ENCODE data around the gene INSIG1. TPM values are rescaled to one million over a fixed set of nuclear protein-coding genes. Genes with fewer than 3 reads are reported as not detected.
A peak's percentile ranks its signal among the peaks of the same experiment; 100 is the strongest.

The INSIG1 gene
- total RNA-seq, 3 donors from 2014 or later = 46.9 to 58.1 (median 47.9) TPM

DNA sequence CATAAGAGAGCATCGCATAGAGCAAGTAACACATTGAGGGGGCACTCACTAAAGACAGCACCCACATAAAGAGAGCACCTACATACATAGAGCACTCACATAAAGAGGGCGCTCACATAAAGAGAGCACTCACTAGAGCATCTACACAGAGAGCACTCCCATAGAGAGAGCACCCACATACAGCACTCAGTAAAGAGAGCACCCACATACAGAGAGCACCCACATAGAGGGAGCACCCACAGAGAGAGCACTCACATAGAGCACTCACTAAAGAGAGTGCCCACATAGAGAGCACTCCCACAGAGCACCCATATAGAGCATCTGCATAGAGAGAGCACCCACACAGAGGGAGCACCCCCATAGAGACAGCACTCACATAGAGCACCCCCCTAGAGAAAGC lies 47.8 kb downstream of the INSIG1 start:
- ATAC-seq = no peak
- Mint-ChIP-seq H3K9me3 (no peaks in the 10 kb centered on the region), H3K27me3 (ENCODE audit: low read depth) (no peaks in the 10 kb centered on the region), H3K36me3 (ENCODE audit: insufficient read depth) (no peaks in the 10 kb centered on the region), H3K4me1 (ENCODE audit: low read depth) (peaks cover 5% of the 10 kb centered on the region), H3K4me3 (peak overlapping the region; percentile 76)
- no peak for DNase-seq

DNA sequence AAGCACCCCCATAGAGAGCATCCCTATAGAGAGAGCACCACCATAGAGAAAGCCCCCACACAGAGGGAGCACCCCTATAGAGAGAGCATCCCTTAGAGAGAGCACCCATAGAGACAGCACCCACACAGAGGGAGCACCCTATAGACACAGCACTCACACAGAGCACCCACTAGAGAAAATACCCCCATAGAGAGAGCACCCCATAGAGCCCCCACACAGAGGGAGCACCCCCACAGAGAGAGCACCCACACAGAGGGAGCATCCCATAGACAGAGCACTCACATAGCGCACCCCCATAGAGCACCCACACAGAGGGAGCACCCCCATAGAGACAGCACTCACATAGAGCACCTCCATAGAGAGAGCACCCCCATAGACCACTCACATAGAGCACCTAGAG lies 48.6 kb downstream of the INSIG1 start:
- no peak overlapping the region for H3K4me3 Mint-ChIP-seq
- no peaks in the 10 kb centered on the region for H3K9me3 Mint-ChIP-seq
- no peaks in the 10 kb centered on the region for H3K36me3 Mint-ChIP-seq (ENCODE audit: insufficient read depth)

DNA sequence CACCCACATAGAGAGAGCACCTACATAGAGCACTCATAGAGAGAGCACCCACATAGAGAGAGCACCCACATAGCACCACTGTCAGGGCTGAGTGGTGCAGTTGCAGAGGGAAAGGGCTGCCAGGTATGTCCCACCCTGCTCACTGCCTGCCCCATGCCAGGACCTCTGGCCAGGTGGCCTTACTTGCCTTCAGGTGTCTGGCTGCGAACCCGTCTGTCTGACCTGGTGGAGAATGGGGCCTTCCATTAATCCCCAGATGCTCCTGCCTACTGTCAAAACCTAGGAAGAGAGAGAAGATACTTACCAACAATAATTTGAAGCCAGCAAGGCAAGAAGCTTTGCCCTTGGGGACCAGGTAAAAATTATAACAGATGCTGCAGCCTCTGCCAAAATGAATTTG lies 51.1 kb downstream of the INSIG1 start:
- Mint-ChIP-seq H3K4me1 (ENCODE audit: low read depth) (peaks cover 5% of the 10 kb centered on the region), H3K9me3 (no peaks in the 10 kb centered on the region), H3K4me3 (no peak overlapping the region), H3K27me3 (ENCODE audit: low read depth) (peaks cover 5% of the 10 kb centered on the region), H3K36me3 (ENCODE audit: insufficient read depth) (no peaks in the 10 kb centered on the region)
- ATAC-seq (no peak), DNase-seq (no peak)

More for the DNA sequence above, 48.6 kb downstream of the INSIG1 start:
- peaks cover 5% of the 10 kb centered on the region for H3K4me1 Mint-ChIP-seq (ENCODE audit: low read depth)
- ATAC-seq = no peak
- peaks cover 5% of the 10 kb centered on the region for H3K27me3 Mint-ChIP-seq (ENCODE audit: low read depth)
- no peak for DNase-seq

DNA sequence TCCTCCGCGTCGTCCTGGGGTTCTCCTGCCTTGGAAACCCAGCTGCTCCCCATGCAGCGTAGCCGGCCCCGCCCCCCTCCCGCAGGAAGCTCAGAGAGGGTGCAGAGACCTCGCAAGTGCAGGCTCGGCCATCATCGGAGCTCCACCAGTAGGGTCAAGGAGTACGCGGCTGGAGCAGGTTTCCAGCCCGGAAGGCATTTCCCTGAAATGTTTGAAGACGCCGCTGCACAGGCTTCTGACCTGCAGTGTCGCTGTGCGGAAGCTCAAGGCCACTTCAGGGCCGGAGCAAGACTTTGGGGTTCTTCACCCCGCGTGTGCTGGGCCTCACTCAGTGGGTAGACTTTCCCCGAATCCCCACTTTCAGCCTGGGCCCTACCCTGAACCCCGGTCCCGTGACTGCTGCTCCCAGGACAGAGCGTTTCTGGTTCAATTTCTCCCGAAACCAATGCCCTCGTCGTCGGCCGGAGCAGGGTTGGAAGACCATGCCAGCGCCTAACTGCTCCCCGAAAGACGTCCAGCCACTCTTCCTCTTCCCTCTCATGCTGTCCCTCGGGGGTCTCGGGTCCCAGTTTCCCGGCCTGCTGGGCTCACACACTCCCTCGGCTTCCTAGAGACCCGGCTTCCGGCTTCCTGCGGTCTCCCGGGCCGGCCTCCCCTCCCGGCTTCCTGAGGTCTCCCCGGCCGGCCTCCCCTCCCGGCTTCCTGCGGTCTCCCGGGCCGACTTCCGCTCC lies 52.1 kb downstream of the INSIG1 start:
- Mint-ChIP-seq H3K9me3 (no peaks in the 10 kb centered on the region), H3K4me3 (no peak overlapping the region), H3K36me3 (ENCODE audit: insufficient read depth) (no peaks in the 10 kb centered on the region), H3K4me1 (ENCODE audit: low read depth) (peaks cover 5% of the 10 kb centered on the region), H3K27me3 (ENCODE audit: low read depth) (peaks cover 5% of the 10 kb centered on the region)
- ATAC-seq (no peak), DNase-seq (no peak)

DNA sequence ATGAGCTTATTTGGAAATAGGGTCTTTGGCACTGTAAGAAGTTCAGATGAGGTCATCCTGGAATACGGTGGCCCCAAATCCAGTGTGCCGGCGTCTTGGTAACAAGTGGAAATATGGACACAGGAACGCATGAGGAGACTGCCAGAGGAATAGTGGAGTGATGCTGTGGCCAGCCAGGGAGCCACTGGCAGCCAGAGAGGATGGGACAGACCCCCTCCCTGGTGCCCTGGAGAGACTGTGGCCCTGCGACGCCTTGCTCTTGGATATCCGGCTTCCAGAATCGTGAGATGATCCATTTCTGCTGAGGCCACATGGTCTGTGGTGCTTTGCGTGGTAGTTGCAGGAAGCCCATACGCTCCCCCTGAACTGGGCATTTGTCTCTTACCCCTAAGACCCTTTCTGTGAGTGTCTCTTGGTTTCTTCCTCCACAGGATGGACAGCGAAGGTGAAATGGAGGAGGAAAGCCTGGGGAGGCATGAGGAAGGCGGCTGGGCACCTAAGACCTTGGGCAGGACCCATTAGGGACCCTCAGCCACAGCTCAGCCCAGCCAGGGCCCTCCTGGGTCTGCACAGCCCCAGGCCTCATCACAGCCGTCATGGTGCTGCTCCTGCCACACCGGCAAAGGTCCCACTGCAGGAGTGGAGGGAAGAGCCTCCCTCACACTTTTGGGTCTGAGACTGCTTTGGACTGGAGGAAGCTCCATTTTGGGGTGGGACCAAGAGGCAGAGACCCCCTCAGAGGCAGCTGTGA lies 53.6 kb downstream of the INSIG1 start:
- peaks cover 5% of the 10 kb centered on the region for H3K27me3 Mint-ChIP-seq (ENCODE audit: low read depth)
- H3K4me3 Mint-ChIP-seq = no peak overlapping the region
- DNase-seq = no peak
- H3K4me1 Mint-ChIP-seq (ENCODE audit: low read depth) = no peaks in the 10 kb centered on the region
- no peak for ATAC-seq
- no peaks in the 10 kb centered on the region for H3K36me3 Mint-ChIP-seq (ENCODE audit: insufficient read depth)
- no peaks in the 10 kb centered on the region for H3K9me3 Mint-ChIP-seq

DNA sequence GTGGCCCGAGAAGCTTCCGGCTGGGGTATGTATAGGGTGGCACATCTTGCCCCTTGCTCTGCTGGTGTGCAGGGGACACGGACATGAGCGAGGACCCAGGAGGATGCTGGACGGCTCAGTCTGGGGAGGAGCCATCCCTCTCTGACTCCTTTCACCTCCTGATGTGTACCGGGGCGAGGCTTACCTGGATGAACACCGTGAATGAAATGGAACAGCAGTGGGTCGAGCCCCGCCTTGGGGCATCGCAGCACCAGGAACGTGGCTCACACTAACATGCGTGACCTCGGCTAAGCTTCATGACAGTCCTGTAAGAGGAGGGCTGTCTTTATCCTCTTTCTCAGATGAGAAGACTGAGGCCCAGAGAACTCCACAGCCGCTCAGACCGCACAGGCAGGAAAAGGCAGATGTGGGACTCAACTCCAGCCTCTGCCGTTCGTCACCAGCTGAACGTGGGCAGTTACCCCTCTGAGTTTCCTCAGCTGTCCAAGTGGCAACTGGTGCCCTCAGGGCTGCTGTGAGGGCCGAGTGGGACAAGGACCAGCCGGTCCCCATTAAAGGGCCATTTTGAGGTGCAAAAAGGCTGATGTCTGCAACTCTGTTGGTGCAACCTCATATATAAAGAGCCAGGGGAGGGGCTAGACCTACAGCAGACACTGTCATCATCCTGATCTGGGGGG lies 54.5 kb downstream of the INSIG1 start:
- Mint-ChIP-seq H3K36me3 (ENCODE audit: insufficient read depth) (no peaks in the 10 kb centered on the region), H3K4me1 (ENCODE audit: low read depth) (no peaks in the 10 kb centered on the region), H3K9me3 (no peaks in the 10 kb centered on the region), H3K27me3 (ENCODE audit: low read depth) (peaks cover 5% of the 10 kb centered on the region), H3K4me3 (no peak overlapping the region)
- DNase-seq (no peak), ATAC-seq (no peak)

DNA sequence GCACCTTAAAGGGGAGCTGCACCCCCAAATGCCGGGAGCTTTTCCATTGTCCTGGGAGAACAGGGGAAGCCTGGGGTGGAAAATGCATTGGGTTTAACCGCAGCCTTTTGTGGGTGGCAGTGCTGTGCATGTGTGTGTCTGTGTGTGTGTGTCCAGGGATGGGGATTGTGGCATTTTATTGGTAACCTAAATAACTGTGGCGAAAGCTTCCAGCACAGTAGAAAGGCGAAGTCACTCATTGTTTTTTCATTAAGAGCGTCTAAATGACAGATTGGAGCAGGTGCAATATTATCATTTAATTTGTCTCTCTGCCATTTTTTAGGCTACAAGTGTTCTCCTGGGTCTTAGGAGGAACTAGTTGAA lies 55.1 kb downstream of the INSIG1 start:
- no peaks in the 10 kb centered on the region for H3K36me3 Mint-ChIP-seq (ENCODE audit: insufficient read depth)
- H3K4me3 Mint-ChIP-seq = no peak overlapping the region
- H3K4me1 Mint-ChIP-seq (ENCODE audit: low read depth) = no peaks in the 10 kb centered on the region
- no peak for DNase-seq
- no peak for ATAC-seq
- peaks cover 5% of the 10 kb centered on the region for H3K27me3 Mint-ChIP-seq (ENCODE audit: low read depth)
- no peaks in the 10 kb centered on the region for H3K9me3 Mint-ChIP-seq

DNA sequence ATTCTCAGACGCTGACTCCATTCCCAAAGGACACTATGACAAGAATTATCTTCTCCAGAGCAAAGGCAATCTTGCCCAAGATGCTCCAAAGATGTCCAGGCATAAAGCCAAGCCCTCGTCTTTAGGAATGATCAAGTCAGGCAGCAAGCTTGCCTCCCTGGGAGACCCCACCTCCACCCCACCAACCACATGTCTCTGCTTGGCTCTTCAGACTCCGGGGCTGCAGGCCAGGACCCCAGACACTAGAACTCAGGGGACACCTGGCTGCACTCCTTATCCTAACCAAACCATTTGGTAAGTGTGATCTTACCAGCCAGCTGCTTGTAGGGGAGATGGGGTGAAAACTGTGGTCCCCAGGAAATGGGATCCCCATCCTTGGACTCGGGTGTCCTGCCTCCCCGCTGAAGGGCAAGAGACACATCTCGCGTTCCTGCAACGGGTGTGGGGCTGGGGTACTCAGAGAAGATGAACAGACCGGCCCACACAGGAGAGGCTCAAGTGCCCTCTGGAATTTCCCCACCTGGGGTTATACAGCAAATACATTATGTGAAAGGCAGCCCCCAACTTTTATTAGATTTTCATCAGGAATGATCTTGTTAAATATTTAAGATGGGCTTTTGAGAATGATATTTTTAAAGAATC lies 55.7 kb downstream of the INSIG1 start:
- no peak overlapping the region for H3K4me3 Mint-ChIP-seq
- peaks cover 5% of the 10 kb centered on the region for H3K27me3 Mint-ChIP-seq (ENCODE audit: low read depth)
- no peaks in the 10 kb centered on the region for H3K4me1 Mint-ChIP-seq (ENCODE audit: low read depth)
- ATAC-seq (no peak), DNase-seq (no peak)
- no peaks in the 10 kb centered on the region for H3K36me3 Mint-ChIP-seq (ENCODE audit: insufficient read depth)
- H3K9me3 Mint-ChIP-seq = no peaks in the 10 kb centered on the region

DNA sequence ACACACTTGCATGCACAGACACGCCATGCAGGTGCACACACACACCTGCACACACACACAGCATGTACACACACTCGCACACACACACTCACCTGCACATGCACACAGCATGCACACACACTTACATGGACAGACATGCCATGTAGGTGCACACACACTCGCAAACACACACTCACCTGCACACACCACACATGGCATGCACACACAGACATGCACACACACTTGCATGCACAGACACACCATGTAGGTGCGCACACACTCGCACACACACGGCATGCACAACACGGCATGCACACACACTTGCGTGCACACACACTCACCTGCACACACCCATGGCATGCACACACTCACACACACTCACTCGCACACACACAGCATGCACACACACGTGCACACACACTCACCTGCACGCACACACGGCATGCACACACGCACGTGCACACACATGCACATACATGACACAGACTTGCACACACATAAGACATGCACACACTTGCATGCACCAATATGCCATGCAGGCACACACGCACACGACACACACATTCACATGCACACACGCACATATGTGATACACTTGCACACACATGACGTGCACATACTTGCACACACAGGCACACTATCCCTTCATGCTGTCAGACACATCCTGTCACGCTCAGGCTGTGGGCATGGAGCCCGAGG lies 56.8 kb downstream of the INSIG1 start:
- no peaks in the 10 kb centered on the region for H3K36me3 Mint-ChIP-seq (ENCODE audit: insufficient read depth)
- no peak for ATAC-seq
- no peak overlapping the region for H3K4me3 Mint-ChIP-seq
- peaks cover 7% of the 10 kb centered on the region for H3K27me3 Mint-ChIP-seq (ENCODE audit: low read depth)
- H3K9me3 Mint-ChIP-seq = no peaks in the 10 kb centered on the region
- no peaks in the 10 kb centered on the region for H3K4me1 Mint-ChIP-seq (ENCODE audit: low read depth)
- DNase-seq = no peak

DNA sequence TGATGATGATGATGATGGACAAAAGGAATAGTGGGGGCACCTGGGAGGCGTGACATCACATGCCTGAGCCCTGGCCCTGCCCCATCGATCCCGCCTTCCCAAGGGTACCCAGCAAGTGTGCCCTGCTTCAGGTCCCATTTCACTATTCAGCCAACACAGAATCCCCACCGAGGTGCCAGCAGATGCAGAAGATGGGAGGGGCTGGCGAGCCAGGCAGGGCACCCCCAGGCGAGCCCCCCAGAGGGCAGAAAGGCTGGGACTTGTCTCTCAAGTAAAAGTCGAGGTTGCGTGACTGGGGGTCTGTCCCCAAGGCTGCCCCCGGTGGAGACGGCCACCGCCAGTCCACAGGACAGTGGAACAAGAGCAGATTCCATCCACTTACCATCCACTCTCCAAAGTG lies 57.5 kb downstream of the INSIG1 start:
- Mint-ChIP-seq H3K4me3 (no peak overlapping the region), H3K36me3 (ENCODE audit: insufficient read depth) (no peaks in the 10 kb centered on the region), H3K27me3 (ENCODE audit: low read depth) (peaks cover 12% of the 10 kb centered on the region), H3K4me1 (ENCODE audit: low read depth) (no peaks in the 10 kb centered on the region), H3K9me3 (no peaks in the 10 kb centered on the region)
- ATAC-seq = no peak
- no peak for DNase-seq

DNA sequence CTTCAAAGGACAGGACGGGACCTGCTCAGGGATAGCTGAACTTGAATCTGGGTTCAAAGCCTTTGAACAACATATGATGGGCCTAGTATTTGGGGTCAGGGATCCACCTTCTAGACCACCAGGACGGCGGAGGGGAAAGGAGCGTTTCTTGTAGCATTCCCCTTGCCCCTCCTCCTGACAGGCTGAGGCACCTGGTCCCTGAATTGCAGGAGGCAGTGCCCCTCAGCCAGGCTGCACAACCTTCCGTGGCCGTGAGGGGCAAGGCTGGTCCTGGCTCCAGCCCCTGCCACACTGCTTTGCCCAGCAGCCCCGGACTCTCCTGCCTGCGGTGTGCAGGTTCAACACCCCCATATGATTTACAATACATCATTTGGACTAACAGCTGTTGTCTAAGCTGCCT lies 58.1 kb downstream of the INSIG1 start:
- Mint-ChIP-seq H3K9me3 (no peaks in the 10 kb centered on the region), H3K27me3 (ENCODE audit: low read depth) (peaks cover 17% of the 10 kb centered on the region), H3K4me1 (ENCODE audit: low read depth) (no peaks in the 10 kb centered on the region), H3K36me3 (ENCODE audit: insufficient read depth) (no peaks in the 10 kb centered on the region), H3K4me3 (no peak overlapping the region)
- DNase-seq (no peak), ATAC-seq (no peak)

DNA sequence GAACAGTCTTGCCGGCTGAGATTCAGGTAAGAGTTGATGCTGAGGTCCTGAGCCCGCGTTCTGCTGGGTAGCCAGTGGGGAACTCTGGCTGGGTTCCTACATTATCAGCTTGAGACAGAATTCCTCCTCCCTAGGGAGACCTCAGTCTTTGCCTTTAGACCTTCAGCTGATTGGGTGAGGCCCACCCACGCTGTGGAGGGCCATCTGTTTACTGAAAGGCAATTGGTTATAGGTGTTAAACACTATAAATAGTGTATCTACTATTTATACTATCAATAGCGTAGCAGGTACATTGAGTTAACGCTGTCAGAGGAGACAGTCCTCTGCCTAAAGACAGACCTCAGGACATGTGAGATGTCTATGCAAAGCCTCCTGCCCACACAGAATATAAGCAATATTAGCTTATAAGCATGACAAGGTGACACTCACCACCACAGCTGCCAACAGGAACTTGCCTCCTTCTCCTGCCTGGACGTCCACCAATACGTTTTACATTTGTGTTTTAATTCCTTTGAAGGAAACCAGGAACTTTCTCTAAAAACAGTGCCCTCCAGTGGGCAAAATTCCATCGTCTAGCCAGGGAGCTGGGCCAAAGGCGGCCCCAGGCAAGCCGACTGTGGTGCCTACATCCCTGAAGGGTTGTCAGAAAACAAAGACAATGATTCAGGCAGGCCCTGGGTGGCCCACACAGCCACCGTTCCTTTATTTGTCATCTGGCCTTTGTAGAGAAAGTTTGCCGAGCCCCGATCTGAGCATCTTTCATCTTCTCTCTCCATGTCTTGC lies 58.8 kb downstream of the INSIG1 start:
- H3K36me3 Mint-ChIP-seq (ENCODE audit: insufficient read depth) = no peaks in the 10 kb centered on the region
- H3K27me3 Mint-ChIP-seq (ENCODE audit: low read depth) = peaks cover 17% of the 10 kb centered on the region
- no peak for ATAC-seq
- H3K4me3 Mint-ChIP-seq = no peak overlapping the region
- no peak for DNase-seq
- no peaks in the 10 kb centered on the region for H3K4me1 Mint-ChIP-seq (ENCODE audit: low read depth)
- H3K9me3 Mint-ChIP-seq = no peaks in the 10 kb centered on the region

DNA sequence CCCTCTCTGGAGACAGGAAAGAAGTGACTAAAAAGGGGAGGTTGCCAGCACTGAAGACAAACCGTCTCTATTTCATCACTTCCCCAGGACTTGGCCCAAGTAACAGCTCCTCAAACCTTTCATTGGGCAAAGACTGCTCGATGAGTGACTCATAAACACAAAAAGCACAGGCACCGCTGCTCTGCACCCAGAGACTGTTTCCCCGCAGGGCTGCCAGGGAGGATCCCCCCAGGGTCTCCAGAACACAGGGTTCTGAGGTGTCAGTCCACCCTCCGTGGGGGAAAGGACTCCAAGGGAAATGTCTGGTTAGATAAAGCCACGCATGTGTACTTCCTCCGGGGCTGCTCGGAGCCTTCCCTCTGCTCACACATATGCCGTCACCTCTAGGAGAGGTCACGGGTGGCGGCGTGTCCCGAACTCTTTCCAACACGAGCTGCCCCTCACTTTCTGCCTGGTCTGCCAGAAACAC lies 59.9 kb downstream of the INSIG1 start:
- Mint-ChIP-seq H3K27me3 (ENCODE audit: low read depth) (peaks cover 20% of the 10 kb centered on the region), H3K9me3 (no peaks in the 10 kb centered on the region), H3K4me3 (no peak overlapping the region), H3K4me1 (ENCODE audit: low read depth) (no peaks in the 10 kb centered on the region), H3K36me3 (ENCODE audit: insufficient read depth) (no peaks in the 10 kb centered on the region)
- DNase-seq (no peak), ATAC-seq (no peak)
